ENCODE results near the gene PLEK. TPM values are rescaled to one million over a fixed set of nuclear protein-coding genes. Genes with fewer than 3 reads are reported as not detected.

PLEK gene
- total RNA-seq, 1 experiment from 2014 or later: 0.13 TPM

GRCh38 chr2:68375582-68375981 is 10.5 kb downstream of the PLEK start:
- Histone ChIP-seq H3K27ac (ENCODE audit: low read length) (no peak overlapping the region), H3K27me3 (ENCODE audit: control insufficient read depth, insufficient read depth, low read length) (peaks cover 3% of the 10 kb centered on the region; the same call in 1 of the 2 replicates), H3K4me1 (ENCODE audit: control insufficient read depth, insufficient read depth, low read length) (no peaks in the 10 kb centered on the region), H3K4me3 (ENCODE audit: low read depth in 2 of 2, low read length in 2 of 2) (no peak overlapping the region), H3K9me3 (ENCODE audit: control insufficient read depth, insufficient read depth, low read depth, low read length) (no peaks in the 10 kb centered on the region), H3K36me3 (ENCODE audit: control insufficient read depth, insufficient read depth, low read length) (no peaks in the 10 kb centered on the region)
- ATAC-seq (no peak), DNase-seq (ENCODE audit: low read depth, low spot score) (no peak)
- ChIA-PET CTCF (no interaction called here), POLR2A (no interaction called here)
- intact Hi-C loops (cut with micrococcal nuclease; ENCODE audit: unreplicated experiment): no loop called here
- no TSS peak for BruUV-seq (replicated peaks)
- in situ Hi-C loops (cut with HindIII; ENCODE audit: low pct_unique_long_range_greater_than_20kb, low sequenced_read_pairs): no loop called here
- TF ChIP-seq REST (IDR thresholded peaks at IDR 0.05; ENCODE audit: insufficient read depth in 1 of 2, low read depth in 2 of 2, low read length in 1 of 2): no peak
- no peak for TF ChIP-seq SIN3A (IDR thresholded peaks at IDR 0.05; ENCODE audit: borderline replicate concordance, insufficient read depth, low read depth, low read length)
- no peak for TF ChIP-seq POLR2AphosphoS5 (IDR thresholded peaks at IDR 0.05; ENCODE audit: low read depth, low read length)
- TF ChIP-seq TCF7L2 (IDR thresholded peaks at IDR 0.05; ENCODE audit: low read depth, low read length): no peak
- TF ChIP-seq, protein P1, sequence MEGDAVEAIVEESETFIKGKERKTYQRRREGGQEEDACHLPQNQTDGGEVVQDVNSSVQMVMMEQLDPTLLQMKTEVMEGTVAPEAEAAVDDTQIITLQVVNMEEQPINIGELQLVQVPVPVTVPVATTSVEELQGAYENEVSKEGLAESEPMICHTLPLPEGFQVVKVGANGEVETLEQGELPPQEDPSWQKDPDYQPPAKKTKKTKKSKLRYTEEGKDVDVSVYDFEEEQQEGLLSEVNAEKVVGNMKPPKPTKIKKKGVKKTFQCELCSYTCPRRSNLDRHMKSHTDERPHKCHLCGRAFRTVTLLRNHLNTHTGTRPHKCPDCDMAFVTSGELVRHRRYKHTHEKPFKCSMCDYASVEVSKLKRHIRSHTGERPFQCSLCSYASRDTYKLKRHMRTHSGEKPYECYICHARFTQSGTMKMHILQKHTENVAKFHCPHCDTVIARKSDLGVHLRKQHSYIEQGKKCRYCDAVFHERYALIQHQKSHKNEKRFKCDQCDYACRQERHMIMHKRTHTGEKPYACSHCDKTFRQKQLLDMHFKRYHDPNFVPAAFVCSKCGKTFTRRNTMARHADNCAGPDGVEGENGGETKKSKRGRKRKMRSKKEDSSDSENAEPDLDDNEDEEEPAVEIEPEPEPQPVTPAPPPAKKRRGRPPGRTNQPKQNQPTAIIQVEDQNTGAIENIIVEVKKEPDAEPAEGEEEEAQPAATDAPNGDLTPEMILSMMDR (IDR thresholded peaks at IDR 0.05): no peak

- in situ Hi-C loops (cut with HindIII; ENCODE audit: low pct_unique_long_range_greater_than_20kb, low sequenced_read_pairs): no loop called here
These were observed 12.2 kb downstream of the PLEK start for GRCh38 chr2:68377137-68377780.

More at GRCh38 chr2:68377137-68377780, 12.2 kb downstream of the PLEK start:
- ChIA-PET CTCF (no interaction called here), POLR2A (no interaction called here)
- peaks cover 5% of the 10 kb centered on the region for H3K27me3 ChIP-seq (ENCODE audit: control insufficient read depth, insufficient read depth, low read length)
- no peaks in the 10 kb centered on the region for H3K36me3 ChIP-seq (ENCODE audit: control insufficient read depth, insufficient read depth, low read length)
- no peaks in the 10 kb centered on the region for H3K9me3 ChIP-seq (ENCODE audit: control insufficient read depth, insufficient read depth, low read depth, low read length)
- DNase-seq (ENCODE audit: low read depth, low spot score) (no peak), ATAC-seq (no peak)
- H3K27ac ChIP-seq (ENCODE audit: low read length): no peak overlapping the region
- TF ChIP-seq POLR2AphosphoS5 (IDR thresholded peaks at IDR 0.05; ENCODE audit: low read depth, low read length) (no peak), TCF7L2 (IDR thresholded peaks at IDR 0.05; ENCODE audit: low read depth, low read length) (no peak), SIN3A (IDR thresholded peaks at IDR 0.05; ENCODE audit: borderline replicate concordance, insufficient read depth, low read depth, low read length) (no peak), REST (IDR thresholded peaks at IDR 0.05; ENCODE audit: insufficient read depth in 1 of 2, low read depth in 2 of 2, low read length in 1 of 2) (no peak)
- TF ChIP-seq, protein P1 (IDR thresholded peaks at IDR 0.05): no peak
- BruUV-seq (replicated peaks): no TSS peak
- intact Hi-C loops (cut with micrococcal nuclease; ENCODE audit: unreplicated experiment): no loop called here
- H3K4me3 ChIP-seq (ENCODE audit: low read depth in 2 of 2, low read length in 2 of 2): no peak overlapping the region
- no peaks in the 10 kb centered on the region for H3K4me1 ChIP-seq (ENCODE audit: control insufficient read depth, insufficient read depth, low read length)
